Epidermal melanocyte (primary cell): ENCODE measurements around the gene PCBD2.
"Not testable (repeated sequence)": the region's sequence is repeated elsewhere in the genome, so short reads cannot be mapped to it uniquely, and the experiment has no call there.

Source experiments
- DNase-seq: peaks from one replicate; pipeline ENCODE4 v3.0.0; 2011; ENCODE audit warnings: low spot score; ENCODE audit not compliant: insufficient read length

PCBD2 gene

DNA sequence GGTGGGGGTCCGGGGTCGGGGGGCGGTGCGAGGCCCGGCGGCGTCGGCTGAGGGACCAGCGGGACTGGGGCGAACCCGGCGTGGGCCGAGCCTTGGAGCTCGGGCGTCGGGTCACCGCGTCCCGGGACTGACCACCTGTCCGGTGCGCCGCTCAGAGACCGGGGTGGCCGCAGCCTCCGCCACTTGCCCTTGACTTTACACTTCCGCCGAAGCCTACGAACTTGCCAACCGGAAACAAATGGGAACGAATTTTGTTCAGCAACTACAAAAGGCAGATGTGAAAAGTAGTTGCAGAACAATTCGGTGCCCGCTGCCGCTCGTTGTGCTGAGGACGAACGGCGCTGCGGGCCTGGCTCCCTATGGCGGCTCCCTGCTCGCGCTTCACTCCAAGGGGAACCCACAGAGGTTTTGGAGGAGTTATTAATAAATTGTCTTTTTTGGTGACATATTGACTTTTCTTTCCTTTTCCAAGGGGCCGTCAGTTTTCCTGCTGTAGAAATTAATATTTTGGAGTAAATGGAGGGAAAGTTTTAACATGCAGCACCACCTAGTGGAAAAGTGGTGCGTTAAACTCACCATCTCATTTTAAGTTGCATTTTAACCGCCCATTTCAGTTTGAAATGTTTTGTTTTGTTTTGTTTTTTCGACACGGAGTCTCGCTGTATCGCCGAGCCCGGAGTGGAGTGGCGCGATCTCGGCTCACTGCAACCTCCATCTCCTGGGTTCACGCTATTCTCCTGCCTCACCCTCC is 490 bp downstream of the PCBD2 start:
- DNase-seq = peak; percentile 31

DNA sequence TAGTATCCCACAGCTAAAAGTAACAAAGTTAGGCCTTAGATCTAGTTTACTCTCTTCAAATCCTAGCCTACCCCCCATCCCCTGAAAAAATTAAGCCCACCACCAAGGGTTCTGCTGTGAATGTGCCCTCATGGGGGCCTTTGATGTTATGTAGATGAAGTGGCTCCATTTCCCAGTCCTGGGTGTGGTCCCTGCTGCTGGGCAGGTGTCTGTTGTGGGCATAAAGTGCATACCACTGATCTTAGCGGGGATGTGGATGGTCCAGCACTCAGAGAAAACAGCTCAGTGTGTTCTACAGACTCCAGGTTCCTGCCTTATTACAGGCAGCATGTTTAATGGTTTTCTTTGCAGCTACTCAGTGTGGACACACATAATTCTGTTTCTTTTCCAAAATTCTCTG is 1.9 kb downstream of the PCBD2 start:
- no peak for DNase-seq

DNA sequence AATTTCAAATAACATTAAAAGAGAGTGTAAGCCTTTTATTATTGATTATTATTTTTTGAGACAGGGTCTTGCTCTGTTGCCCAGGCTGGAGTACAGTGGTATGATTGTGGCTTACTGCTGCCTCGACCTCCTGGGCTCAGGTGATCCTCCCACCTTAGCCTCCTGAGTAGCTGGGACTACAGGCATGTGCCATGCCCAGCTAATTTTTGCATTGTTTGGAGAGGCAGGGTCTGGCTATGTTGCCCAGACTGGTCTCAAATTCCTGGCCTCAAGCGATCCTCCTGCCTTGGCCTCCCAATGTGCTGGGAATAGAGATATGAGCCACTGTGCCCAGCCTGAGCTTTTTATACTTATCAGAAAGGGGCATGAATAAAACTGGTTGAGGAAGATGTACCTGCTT is 5.8 kb downstream of the PCBD2 start:
- not testable (repeated sequence) for DNase-seq

DNA sequence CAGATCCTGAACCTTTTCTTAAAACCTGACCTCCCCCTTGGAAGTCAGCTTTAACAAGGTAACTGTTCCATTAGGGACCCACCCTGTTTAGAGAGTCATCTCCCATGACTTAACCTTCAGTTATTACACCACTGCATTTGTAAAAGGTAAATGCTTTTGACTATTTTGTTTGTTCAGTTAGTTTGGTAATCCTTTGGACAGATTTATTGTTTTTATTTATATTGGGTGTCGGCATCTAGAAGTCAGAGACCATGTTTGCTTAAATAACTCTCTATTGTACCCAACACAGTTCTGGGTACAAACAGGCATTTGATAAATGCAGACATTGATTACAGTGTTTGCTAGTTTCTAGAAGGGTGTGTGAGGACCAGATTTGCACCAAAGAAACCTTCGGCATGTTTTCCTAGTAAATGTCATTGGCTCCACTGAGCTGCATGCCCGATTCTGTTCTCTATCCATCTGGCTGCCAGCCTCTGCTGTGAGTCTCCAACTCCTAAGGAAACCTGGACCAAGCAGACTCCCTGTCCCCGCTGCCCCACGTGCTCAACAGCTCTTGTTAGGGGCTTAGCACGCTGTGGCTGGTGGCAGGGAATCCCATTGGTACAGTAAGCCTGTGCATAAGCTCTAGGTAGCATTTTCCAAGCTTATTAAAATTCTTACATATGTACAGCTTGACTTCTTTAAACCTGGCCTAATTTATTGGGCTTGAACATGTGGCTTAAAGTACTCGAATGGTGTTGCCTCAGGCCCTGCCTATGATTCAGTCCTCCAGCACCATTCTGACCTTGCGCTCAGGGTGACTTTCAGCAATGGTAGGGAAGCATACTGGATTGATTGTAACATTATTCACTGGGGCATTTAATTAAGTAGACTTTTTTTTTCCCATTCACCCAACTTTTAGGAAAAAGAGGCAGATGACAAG is 6.6 kb downstream of the PCBD2 start:
- DNase-seq = no peak

DNA sequence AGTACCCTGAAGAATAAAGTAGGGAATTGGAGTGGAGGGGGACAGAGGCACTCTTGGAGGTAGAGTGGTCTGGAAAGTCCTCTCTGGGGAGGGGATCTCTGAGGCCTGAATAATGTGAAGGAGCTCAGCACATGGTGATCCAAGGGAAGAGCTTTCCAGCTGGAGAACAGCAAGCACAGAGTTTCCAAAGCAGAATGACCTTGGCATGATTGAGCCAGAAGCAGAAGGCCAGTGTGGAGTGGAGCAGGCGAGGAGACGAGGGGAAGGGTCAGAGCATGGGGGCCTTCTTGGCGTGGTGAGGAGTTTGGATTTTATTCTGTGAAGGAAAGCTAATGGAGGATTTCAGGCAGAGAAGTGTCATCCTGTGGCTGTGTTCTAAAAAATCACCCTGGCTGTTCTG is 8.3 kb downstream of the PCBD2 start:
- DNase-seq = no peak

DNA sequence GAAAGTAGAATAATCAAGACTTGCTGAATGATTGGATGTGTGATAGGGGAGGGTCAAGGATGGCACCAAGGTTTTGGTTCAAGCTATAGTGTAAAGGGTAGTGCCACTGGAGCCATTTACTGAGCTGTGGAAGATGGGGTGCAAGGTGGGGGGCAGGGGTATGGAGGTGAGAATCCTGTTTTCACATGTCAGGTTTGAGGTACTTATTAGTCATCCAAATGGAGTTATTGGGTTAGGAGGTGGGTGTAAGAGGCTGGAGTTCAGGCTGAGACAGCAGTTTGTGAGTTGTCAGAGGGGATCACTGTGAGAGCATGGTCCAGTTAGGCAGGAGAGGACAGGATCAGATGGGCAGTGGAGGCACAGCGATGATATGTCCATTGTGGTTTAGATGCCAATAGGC is 8.9 kb downstream of the PCBD2 start:
- DNase-seq = no peak

DNA sequence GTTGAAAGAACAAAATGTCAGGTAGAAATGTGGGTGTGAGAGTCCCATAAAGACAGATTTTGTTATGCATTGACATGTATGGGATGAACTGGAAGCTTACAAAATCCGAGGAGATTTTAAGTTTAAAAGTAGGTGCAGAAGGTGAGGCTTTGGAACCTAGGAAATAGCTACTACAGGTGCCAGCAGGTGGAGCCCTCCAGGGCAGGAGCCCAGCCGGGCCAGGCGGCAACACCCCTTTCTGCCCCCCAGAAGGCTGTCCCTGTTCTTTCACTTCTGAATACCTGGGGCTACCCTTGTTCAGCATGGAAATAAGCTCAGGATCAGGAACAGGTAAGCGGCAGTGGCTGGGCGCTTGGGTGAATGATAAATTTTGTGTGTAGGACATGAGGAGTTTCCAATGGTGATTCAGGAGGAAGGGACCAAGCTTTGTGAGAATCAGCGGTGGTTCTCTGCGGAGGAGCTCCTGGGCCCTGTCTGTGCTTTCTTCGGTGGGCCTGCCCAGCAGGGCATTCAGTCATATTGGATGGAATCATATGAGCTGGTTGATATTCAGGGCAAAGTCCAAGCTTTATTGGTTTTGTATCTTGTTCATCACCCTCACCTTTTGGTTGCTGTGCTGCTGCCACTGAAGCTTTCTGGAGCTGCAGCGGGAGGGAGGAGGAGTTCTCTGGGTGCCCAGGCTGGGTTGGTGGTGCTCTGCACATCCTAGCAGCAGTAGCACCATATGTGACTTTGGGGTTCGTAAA is 12.3 kb downstream of the PCBD2 start:
- DNase-seq = no peak

DNA sequence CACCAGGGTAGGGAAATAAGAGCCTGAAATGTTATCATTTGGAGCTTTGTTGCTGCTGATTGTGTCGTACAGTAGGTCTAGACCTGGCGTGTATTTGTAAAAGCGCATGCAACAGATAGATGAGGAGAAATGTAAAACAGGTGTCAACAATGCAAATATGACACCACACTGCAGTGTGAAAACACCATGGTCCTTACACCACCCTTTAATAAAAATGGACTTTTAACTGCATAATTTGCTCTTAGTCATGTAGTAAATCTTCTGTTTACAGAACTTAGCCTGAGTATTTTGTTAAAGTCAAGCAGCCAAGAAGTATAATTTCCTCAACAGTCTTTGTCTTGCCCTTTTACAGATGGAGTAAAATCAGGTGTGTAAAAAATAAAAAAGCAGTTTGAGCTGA is 13.9 kb downstream of the PCBD2 start:
- no peak for DNase-seq

DNA sequence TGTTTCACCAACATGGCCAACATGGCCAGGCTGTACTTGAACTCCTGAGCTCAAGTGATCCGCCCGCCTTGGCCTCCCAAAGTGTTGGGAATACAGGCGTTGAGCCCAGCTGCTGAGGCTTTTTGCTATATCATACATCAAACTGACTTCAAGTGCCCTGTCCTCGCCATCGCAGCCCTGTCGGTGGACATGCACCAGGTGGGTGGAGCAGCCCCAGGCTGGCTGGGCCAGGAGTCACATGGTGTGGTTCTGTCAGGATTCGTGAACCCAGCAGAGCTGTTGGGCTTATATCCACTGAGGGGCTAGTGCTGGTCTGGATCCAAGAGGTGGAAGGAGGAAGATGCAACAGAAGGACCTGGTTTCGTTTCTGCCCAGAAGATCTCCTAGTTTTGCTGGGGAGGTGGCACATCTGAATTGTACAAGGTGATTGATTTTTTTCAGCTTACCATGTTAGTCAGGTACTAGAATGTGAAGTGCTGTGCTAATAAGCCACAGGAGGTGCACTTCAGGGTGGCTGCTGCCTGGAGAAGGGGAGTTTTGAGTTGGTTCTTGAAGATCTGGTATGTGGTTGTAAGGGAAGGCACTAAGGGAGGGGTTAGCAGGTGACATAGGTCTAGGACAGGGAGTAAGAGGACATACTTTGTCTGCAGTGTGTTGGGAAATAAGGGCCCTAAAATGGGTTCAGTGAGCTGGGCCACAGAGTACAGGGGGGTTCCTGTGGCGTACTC is 16.1 kb downstream of the PCBD2 start:
- DNase-seq = no peak

DNA sequence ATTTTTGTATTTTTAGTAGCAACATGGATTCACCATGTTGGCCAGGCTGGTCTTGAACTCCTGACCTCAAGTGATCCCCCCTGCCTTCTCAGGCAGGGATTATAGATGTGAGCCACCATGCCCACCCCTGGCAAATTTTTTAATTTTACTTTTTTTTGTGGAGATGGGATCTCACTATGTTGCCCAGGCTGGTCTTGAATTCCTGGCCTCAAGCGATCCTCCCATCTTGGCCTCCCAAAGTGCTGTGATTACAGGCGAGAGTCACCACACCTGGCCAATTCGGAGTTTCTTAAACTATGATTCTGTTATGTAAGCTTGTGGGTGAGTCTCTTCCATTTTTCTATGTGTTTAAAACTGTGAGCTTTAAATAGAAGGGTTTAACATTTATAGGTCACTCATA is 27.6 kb downstream of the PCBD2 start:
- DNase-seq = no peak

DNA sequence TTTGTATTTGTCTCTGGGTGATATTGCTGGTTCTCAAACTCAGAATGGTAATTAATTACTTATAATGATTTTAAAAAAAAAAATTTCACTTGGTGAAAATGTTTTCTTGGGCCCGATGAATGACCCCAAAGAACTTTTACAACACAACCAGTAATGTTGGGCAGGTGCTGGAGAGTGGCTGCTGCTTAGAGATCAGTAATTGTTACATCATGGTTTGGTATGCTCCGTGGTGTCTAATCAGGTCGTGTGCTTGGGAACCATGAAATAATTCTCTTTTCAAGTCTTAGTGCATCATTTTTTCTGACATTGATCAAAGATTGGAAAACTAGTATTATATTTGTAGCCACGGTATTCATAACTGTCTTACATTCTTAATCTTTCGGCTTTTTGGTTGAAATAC is 29.3 kb downstream of the PCBD2 start:
- DNase-seq = no peak

DNA sequence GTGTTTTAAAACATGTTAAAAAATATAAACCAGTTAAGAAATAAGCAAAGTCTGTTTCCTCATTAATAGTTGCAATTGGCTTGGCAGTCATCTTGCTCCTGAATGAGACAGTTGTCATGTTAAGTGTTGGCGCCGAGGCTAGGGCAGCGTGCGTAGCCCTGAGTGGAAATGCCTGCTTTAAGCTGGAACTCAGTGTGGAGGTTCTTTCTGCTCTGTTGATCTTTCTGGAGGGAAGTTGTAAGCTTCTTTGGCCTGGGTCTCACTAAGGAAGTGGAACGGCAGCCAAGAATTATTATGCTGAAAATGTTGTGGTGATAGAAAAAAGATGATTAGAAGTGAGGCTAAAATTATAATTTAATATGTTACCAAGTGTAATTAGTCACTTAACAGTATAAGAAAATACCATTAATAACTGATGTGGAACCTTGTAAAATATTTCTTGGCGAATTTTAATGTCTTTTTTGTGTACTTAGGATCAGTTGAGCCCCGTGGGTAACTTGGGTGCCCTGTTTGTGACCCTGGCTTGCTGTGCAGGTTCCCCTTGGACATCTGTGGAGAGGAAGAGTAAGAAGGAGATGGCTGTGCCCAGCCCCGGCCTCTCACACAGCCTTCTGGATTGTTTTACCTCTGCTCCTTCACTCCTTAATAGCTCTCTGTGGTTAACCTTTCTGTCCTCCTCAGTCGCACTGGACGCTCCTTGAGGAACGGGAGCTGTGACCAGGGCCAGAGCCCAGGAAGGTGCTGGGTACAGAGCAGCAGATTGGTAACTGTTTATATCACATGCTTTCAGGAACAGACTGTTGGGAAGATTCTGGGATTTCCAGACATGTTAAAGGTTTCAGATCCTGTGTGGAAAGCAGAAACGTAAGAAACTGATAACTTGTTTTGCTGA is 31.0 kb downstream of the PCBD2 start:
- no peak for DNase-seq

DNA sequence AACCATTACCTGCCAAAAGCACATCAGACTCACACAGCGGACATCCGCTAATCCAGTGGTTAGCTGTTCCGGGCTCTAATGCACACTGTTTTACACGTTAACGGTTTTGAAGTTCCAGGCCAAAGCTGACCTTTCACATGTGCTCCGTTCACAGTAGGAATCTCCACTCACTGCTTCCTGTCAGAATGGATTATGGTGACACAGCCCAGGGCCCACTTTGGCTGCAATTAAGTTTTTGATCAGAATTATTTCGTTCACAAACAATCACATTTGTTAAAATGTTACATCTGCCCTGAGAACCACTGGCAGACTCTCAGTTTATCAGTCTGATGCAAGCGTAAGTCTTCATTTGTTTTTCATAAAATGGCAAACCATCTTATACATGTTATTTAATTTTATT is 32.6 kb downstream of the PCBD2 start:
- no peak for DNase-seq

DNA sequence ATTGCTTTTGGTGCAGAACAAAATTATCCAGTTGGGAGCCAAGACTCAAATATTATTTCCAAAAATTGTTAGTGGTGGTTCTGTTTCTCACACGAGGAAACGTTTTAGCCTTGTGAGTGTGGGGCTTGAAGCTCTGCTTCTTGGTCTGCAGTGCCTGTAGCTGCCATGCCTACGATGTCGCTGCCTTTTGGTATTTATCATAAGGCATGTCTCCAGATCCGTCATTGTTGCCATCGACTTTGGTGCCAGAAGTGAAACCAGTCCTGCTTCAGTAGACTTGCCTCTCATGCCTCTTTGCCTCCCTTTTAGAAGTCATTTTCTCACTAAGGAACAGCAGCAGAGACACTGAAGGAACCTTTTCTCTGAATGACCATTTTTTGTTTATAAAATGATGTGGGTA is 33.1 kb downstream of the PCBD2 start:
- DNase-seq = no peak

DNA sequence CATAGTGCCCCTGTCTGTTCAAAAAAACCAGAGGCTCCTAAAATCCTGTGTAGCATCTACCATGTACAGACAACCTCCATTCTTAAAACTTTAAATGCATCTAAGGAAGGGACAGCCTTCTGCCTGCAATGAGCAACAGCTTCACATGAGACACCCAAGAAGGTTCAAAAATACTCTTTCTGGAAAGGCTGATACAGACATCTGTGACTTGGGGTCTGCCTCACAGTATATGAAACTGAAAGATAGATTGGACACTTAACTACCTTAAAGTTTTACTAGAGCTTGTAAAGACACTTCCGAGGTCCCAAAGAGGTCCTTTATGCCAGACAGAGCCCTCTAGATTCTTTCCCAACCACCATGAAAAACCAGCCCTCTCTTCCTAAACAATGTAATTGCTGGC is 34.6 kb downstream of the PCBD2 start:
- DNase-seq = no peak

DNA sequence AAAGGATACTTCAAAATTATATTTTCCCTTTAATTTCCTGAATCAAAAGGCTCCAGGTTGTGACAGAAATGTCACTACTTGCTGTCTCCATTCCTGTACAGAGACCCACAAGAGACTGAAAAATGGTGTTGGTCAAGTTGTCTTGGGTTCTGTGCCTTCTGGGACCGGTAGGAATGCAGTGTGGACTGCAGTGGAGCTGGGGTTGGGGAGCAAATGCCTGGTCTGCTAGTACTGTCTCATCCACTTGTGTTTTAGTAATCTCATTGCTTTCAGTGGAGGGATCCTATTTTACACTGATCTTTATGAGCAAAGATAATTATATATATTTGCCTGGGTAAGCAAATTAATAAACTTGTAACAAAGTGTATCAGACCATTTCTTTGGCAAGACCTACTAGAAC is 38.6 kb downstream of the PCBD2 start:
- DNase-seq = no peak

DNA sequence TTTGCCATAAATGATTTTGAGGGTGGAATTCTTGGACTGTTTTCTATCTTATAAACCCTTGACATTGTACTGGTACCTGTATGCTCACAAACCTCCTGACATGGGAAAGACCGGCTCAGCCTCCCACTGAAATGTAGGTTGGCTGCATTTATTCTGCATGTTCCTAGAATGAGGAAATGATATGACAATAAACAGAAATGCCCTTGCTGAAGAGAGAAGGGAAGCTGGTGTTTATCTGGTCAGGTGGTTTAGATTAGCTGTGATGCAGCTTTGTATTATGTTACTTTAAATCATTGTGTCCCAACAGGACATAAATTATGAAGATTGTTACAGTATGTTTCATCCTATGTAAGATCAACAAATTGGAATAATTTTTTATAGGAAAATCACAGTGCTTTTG is 39.7 kb downstream of the PCBD2 start:
- no peak for DNase-seq

DNA sequence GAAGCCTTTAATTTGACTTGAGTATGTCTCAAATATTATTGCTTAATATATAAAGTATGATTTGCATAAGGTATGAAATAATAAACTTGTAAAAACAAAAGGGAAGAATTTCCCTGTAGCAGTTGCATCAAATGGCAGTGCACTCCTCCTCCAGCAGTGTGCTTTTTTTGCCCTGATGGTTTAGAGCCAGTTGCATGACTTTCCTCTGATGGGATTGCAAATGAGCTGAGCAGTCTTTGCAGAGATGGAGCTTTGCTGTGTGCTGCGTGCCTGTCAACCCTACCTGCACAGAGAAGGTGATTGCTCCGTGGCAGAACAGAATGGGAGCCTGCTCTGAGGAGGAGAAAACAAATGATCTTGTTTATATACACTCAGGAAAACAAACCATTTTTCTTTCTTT is 40.1 kb downstream of the PCBD2 start:
- DNase-seq = no peak

DNA sequence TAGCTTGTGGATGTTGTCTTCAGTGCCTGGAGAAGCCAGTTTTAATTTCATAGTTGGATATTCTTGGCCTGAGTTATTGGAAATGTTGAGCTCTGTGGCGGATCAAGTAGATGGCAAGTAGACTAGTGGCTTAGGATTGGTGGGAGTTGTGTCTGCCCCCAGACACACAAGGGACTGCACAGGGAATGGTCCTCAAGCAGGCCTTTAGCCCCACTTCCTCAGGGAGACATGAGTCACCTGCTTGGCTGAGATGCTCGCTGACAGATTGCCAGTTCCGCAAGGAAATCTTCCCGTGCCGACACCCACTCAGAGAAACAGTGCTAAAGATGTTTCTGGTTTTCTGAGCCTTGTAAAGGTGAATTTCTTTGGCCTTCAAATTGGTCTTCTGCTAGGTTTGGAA is 44.0 kb downstream of the PCBD2 start:
- DNase-seq = no peak

DNA sequence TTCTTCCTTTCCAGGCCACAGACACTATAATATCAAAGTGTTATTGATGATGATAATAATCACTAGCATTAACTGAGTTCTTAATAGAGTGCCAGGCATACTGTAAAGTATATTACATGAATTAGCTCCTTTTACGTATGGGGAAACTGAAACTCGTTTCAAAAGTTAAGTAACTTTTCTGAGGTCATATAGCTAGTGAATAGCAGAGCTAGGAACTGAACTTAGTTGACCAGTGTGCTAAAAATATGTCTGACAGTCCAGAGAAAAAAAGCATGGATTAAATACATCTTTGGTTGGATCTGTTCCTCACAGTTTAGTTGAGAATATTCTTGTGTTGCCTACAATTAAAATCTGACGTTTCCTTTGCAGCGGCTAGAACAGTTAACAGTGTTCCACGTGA is 44.4 kb downstream of the PCBD2 start:
- DNase-seq = no peak
